AG09319 (cell line): ENCODE measurements around the gene APOBEC3C.
"Not testable (repeated sequence)": the region's sequence is repeated elsewhere in the genome, so short reads cannot be mapped to it uniquely, and the experiment has no call there.

Experiments
- DNase-seq: peaks from one replicate; pipeline ENCODE4 v3.0.0-alpha.2; 2010; ENCODE audit warnings: low read depth; ENCODE audit errors: extremely low read depth
- CTCF ChIP-seq: IDR thresholded peaks from 2 replicates; pipeline ENCODE4 v1.5.1; 2011; ENCODE audit warnings: low read depth, mild to moderate bottlenecking, inconsistent platforms, low read length, moderate library complexity

APOBEC3C gene

GRCh38 chr22:39029227-39029626 lies 15.2 kb downstream of the APOBEC3C start:
- TF ChIP-seq CTCF: no peak
- no peak for DNase-seq

- no peak for DNase-seq
- no peak for TF ChIP-seq CTCF
These were observed 16.6 kb downstream of the APOBEC3C start for GRCh38 chr22:39030705-39031104.

GRCh38 chr22:39031434-39032295 lies 17.6 kb downstream of the APOBEC3C start:
- DNase-seq: not testable (repeated sequence)

- DNase-seq: not testable (repeated sequence)
These were observed 23.0 kb downstream of the APOBEC3C start for GRCh38 chr22:39037071-39037470.

- no peak for DNase-seq
- TF ChIP-seq CTCF: no peak
These were observed 25.5 kb downstream of the APOBEC3C start for GRCh38 chr22:39039306-39040126.

GRCh38 chr22:39040155-39040537 lies 26.1 kb downstream of the APOBEC3C start:
- not testable (repeated sequence) for DNase-seq

- not testable (repeated sequence) for DNase-seq
These were observed 26.7 kb downstream of the APOBEC3C start, which contains the start of gene APOBEC3F for GRCh38 chr22:39040538-39041296. TSS of gene APOBEC3F (plus strand) at chr22:39040864. CDS start at chr22:39040961, 97 bp downstream.

- no peak for DNase-seq
- TF ChIP-seq CTCF: no peak
These were observed 27.9 kb downstream of the APOBEC3C start for GRCh38 chr22:39041908-39042307.

- DNase-seq: not testable (repeated sequence)
These were observed 29.0 kb downstream of the APOBEC3C start for GRCh38 chr22:39043063-39043462.

- DNase-seq: not testable (repeated sequence)
These were observed 31.1 kb downstream of the APOBEC3C start for GRCh38 chr22:39045136-39045535.

- DNase-seq: not testable (repeated sequence)
These were observed 35.4 kb downstream of the APOBEC3C start for GRCh38 chr22:39049486-39049885.

GRCh38 chr22:39051844-39052495 lies 37.9 kb downstream of the APOBEC3C start:
- not testable (repeated sequence) for DNase-seq
